ENCODE measurements around the gene MADD. TPM values are rescaled to one million over a fixed set of nuclear protein-coding genes. Genes with fewer than 3 reads are reported as not detected.

The MADD gene
- 10 to 100 TPM; 23.9 to 33.1 (median 29.8) TPM for polyA plus RNA-seq (ENCODE audit: insufficient read length in 10 of 10)
- long read RNA-seq, donor 1: 0 reads
- long read RNA-seq, donor 2: 0 reads
- long read RNA-seq, donor 3: 0 reads
- long read RNA-seq, donor 4: 0 reads
- long read RNA-seq, donor 5, partial matches to known transcripts: 0 of 1 reads
- long read RNA-seq, donor 5, other reads (novel, unspliced or antisense): 0 of 1 reads
- long read RNA-seq, donor 6, full-length matches to known transcripts: 1 of 1 reads
- long read RNA-seq, donor 6, partial matches to known transcripts: 0 of 1 reads
- long read RNA-seq, donor 6, other reads (novel, unspliced or antisense): 0 of 1 reads
- long read RNA-seq, donor 7, partial matches to known transcripts: 0 of 1 reads
- long read RNA-seq, donor 7, other reads (novel, unspliced or antisense): 0 of 1 reads
- long read RNA-seq, donor 8: 0 reads
- long read RNA-seq, donor 9: 0 reads

GRCh38 chr11:47269829-47270305 lies at the start of gene MADD:
MADD (plus strand) TSS chr11:47270133.
- peak; percentile 80 to 94 (median 86) for DNase-seq

- DNase-seq: peak in 1 of 3 donors; percentile 9
Measured at GRCh38 chr11:47220401-47220821, 49.5 kb upstream of the MADD start.

- DNase-seq: no peak
Measured at GRCh38 chr11:47222696-47223095, 47.2 kb upstream of the MADD start.

GRCh38 chr11:47225552-47226400 lies 44.2 kb upstream of the MADD start:
- no peak for DNase-seq

- no peak for DNase-seq
Measured at GRCh38 chr11:47229161-47229560, 40.8 kb upstream of the MADD start.

GRCh38 chr11:47233051-47233450 lies 36.9 kb upstream of the MADD start:
- DNase-seq: no peak

GRCh38 chr11:47233989-47234668 lies 35.8 kb upstream of the MADD start:
- DNase-seq: peak in 2 of 3 donors; percentile 46 to 71

GRCh38 chr11:47234669-47235100 lies 35.2 kb upstream of the MADD start:
- peak in 1 of 3 donors; percentile 36 for DNase-seq

GRCh38 chr11:47235163-47235562 lies 34.8 kb upstream of the MADD start:
- DNase-seq: no peak

GRCh38 chr11:47236482-47236881 lies 33.5 kb upstream of the MADD start:
- DNase-seq: no peak

- DNase-seq: no peak
Measured at GRCh38 chr11:47239852-47240251, 30.1 kb upstream of the MADD start.

- DNase-seq: no peak
Measured at GRCh38 chr11:47241841-47242301, 28.1 kb upstream of the MADD start.

GRCh38 chr11:47242596-47243192 lies 27.2 kb upstream of the MADD start:
- no peak for DNase-seq

GRCh38 chr11:47243454-47243853 lies 26.5 kb upstream of the MADD start:
- no peak for DNase-seq

- peak in 1 of 3 donors; percentile 37 for DNase-seq
Measured at GRCh38 chr11:47244448-47245350, 25.2 kb upstream of the MADD start.

- no peak for DNase-seq
Measured at GRCh38 chr11:47245611-47246357, 24.1 kb upstream of the MADD start.

- no peak for DNase-seq
Measured at GRCh38 chr11:47247502-47247901, 22.4 kb upstream of the MADD start.

- DNase-seq: no peak
Measured at GRCh38 chr11:47248304-47248663, 21.6 kb upstream of the MADD start.

GRCh38 chr11:47248664-47249377 lies 21.1 kb upstream of the MADD start, which contains the start of gene ACP2:
ACP2 (minus strand) TSS chr11:47248814; CDS start chr11:47248789, 25 bp downstream.
- DNase-seq: peak; percentile 87 to 96 (median 91)

Measured in muscle of back (tissue), 13 donors.